Nephron progenitor cell (in vitro differentiated cells): ENCODE measurements around the gene PPIP5K1.
A peak's percentile ranks its signal among the peaks of the same experiment; 100 is the strongest.

ENCODE experiments used
- DNase-seq: peaks from one replicate; pipeline ENCODE4 v3.0.0; 2021
- H3K27ac Mint-ChIP-seq: 2 replicates; pipeline ENCODE4 v1.8.0; 2021; ENCODE audit warnings: mild to moderate bottlenecking, moderate library complexity, mixed read lengths
- H3K27me3 Mint-ChIP-seq: 2 replicates; pipeline ENCODE4 v1.8.0; 2021; ENCODE audit warnings: mild to moderate bottlenecking, low read depth, mixed read lengths; ENCODE audit not compliant: poor library complexity
- H3K36me3 Mint-ChIP-seq: 2 replicates; pipeline ENCODE4 v1.8.0; 2021; ENCODE audit warnings: low read depth, mixed read lengths
- H3K4me1 Mint-ChIP-seq: 2 replicates; pipeline ENCODE4 v1.8.0; 2021; ENCODE audit warnings: mixed read lengths
- H3K4me3 Mint-ChIP-seq: 2 replicates; pipeline ENCODE4 v1.8.0; 2021; ENCODE audit warnings: mild to moderate bottlenecking, moderate library complexity, mixed read lengths
- H3K9me3 Mint-ChIP-seq: 2 replicates; pipeline ENCODE4 v1.8.0; 2021; ENCODE audit warnings: mild to moderate bottlenecking, moderate library complexity, mixed read lengths
- CTCF ChIP-seq: fragments of 200-600 bp; sonication (generic); IDR thresholded peaks from 2 replicates; pipeline ENCODE4 v1.5.0; 2021; ENCODE audit warnings: antibody characterized with exemption

PPIP5K1 gene

GRCh38 chr15:43517354-43518196 is 72.4 kb downstream of the PPIP5K1 start, which contains the start of gene MAP1A:
Gene MAP1A (plus strand): TSS chr15:43517608. CDS start chr15:43521474, 3,866 bp downstream.
- Mint-ChIP-seq H3K36me3 (peaks cover 13% of the 10 kb centered on the region), H3K9me3 (no peaks in the 10 kb centered on the region), H3K27me3 (peaks cover 23% of the 10 kb centered on the region), H3K4me1 (peaks cover 61% of the 10 kb centered on the region), H3K27ac (peak within 1 kb of the TSS; percentile 90), H3K4me3 (peak within 1 kb of the TSS; percentile 84)
- DNase-seq, result peak; percentile 64
- no peak for TF ChIP-seq CTCF

- Mint-ChIP-seq H3K9me3 (no peaks in the 10 kb centered on the region), H3K4me3 (peak overlapping the region; percentile 84), H3K4me1 (peaks cover 68% of the 10 kb centered on the region), H3K27me3 (peaks cover 23% of the 10 kb centered on the region), H3K36me3 (peaks cover 6% of the 10 kb centered on the region), H3K27ac (peak overlapping the region; percentile 90)
- DNase-seq, result no peak
- no peak for TF ChIP-seq CTCF
Observed at GRCh38 chr15:43516801-43517353, 73.1 kb downstream of the PPIP5K1 start.

- H3K4me3 Mint-ChIP-seq, result peak overlapping the region; percentile 84
- no peaks in the 10 kb centered on the region for H3K36me3 Mint-ChIP-seq
- no peak for TF ChIP-seq CTCF
- H3K4me1 Mint-ChIP-seq, result peaks cover 75% of the 10 kb centered on the region
- no peaks in the 10 kb centered on the region for H3K9me3 Mint-ChIP-seq
- no peak for DNase-seq
- peaks cover 28% of the 10 kb centered on the region for H3K27me3 Mint-ChIP-seq
- no peak overlapping the region for H3K27ac Mint-ChIP-seq
Observed at GRCh38 chr15:43516185-43516584, 73.8 kb downstream of the PPIP5K1 start.

GRCh38 chr15:43515741-43516140 is 74.3 kb downstream of the PPIP5K1 start:
- Mint-ChIP-seq H3K4me3 (peak overlapping the region; percentile 43), H3K36me3 (no peaks in the 10 kb centered on the region), H3K27ac (no peak overlapping the region), H3K9me3 (no peaks in the 10 kb centered on the region), H3K4me1 (peaks cover 78% of the 10 kb centered on the region), H3K27me3 (peaks cover 29% of the 10 kb centered on the region)
- no peak for DNase-seq
- TF ChIP-seq CTCF, result no peak

- peak; percentile 35 for DNase-seq
- no peak overlapping the region for H3K27ac Mint-ChIP-seq
- no peaks in the 10 kb centered on the region for H3K9me3 Mint-ChIP-seq
- H3K4me3 Mint-ChIP-seq, result no peak overlapping the region
- peak; percentile 63 for TF ChIP-seq CTCF
- H3K4me1 Mint-ChIP-seq, result peaks cover 85% of the 10 kb centered on the region
- peaks cover 23% of the 10 kb centered on the region for H3K27me3 Mint-ChIP-seq
- H3K36me3 Mint-ChIP-seq, result no peaks in the 10 kb centered on the region
Observed at GRCh38 chr15:43514241-43515057, 75.6 kb downstream of the PPIP5K1 start.
